WERI-Rb-1 (cell line): ENCODE measurements around the gene CSDE1.

Experiments used
- DNase-seq: peaks from one replicate; pipeline ENCODE4 v3.0.0-alpha.2; 2020
- H3K27ac ChIP-seq: fragments of 250-450 bp; sonication (Bioruptor Pico); 2 replicates; pipeline ENCODE4 v1.5.1; 2020; ENCODE audit warnings: mild to moderate bottlenecking, moderate library complexity
- H3K27me3 ChIP-seq: fragments of 250-450 bp; sonication (Bioruptor Pico); 2 replicates; pipeline ENCODE4 v1.5.1; 2021; ENCODE audit warnings: mild to moderate bottlenecking, low read depth, moderate library complexity; ENCODE audit not compliant: insufficient read depth, severe bottlenecking
- H3K36me3 ChIP-seq: fragments of 250-450 bp; sonication (Bioruptor Pico); 2 replicates; pipeline ENCODE4 v1.5.1; 2020; ENCODE audit warnings: mild to moderate bottlenecking, moderate library complexity
- H3K4me3 ChIP-seq: 2 replicates; pipeline ENCODE4 v1.5.1; 2011; ENCODE audit warnings: low read depth, mild to moderate bottlenecking, control low read depth, low read length
- H3K9me3 ChIP-seq: fragments of 250-450 bp; sonication (Bioruptor Pico); 2 replicates; pipeline ENCODE4 v1.5.1; 2021; ENCODE audit warnings: mild to moderate bottlenecking, moderate library complexity; ENCODE audit not compliant: severe bottlenecking
- CTCF ChIP-seq: IDR thresholded peaks from 2 replicates; pipeline ENCODE4 v1.5.1; 2011; ENCODE audit warnings: low read depth, mild to moderate bottlenecking, control low read depth, inconsistent platforms, low read length

Gene CSDE1

GRCh38 chr1:114703242-114703641, 54.5 kb downstream of the CSDE1 start:
- no peak for DNase-seq
- Histone ChIP-seq H3K27me3 (no peaks in the 10 kb centered on the region), H3K9me3 (no peaks in the 10 kb centered on the region), H3K36me3 (peaks cover 24% of the 10 kb centered on the region), H3K4me3 (no peak overlapping the region), H3K27ac (no peak overlapping the region)
- no peak for TF ChIP-seq CTCF

GRCh38 chr1:114702737-114703136, 55.0 kb downstream of the CSDE1 start:
- H3K4me3 ChIP-seq, result no peak overlapping the region
- TF ChIP-seq CTCF, result no peak
- no peak for DNase-seq
- peaks cover 19% of the 10 kb centered on the region for H3K36me3 ChIP-seq
- H3K27me3 ChIP-seq, result no peaks in the 10 kb centered on the region
- H3K27ac ChIP-seq, result no peak overlapping the region
- no peaks in the 10 kb centered on the region for H3K9me3 ChIP-seq

- H3K27ac ChIP-seq, result no peak overlapping the region
Observed at GRCh38 chr1:114701931-114702330, 55.9 kb downstream of the CSDE1 start.

GRCh38 chr1:114700036-114700600, 57.7 kb downstream of the CSDE1 start:
- DNase-seq, result no peak
- Histone ChIP-seq H3K27ac (no peak overlapping the region), H3K4me3 (no peak overlapping the region), H3K27me3 (no peaks in the 10 kb centered on the region), H3K9me3 (no peaks in the 10 kb centered on the region), H3K36me3 (no peaks in the 10 kb centered on the region)
- no peak for TF ChIP-seq CTCF

More at GRCh38 chr1:114701931-114702330, 55.9 kb downstream of the CSDE1 start:
- no peak for TF ChIP-seq CTCF
- Histone ChIP-seq H3K36me3 (peaks cover 11% of the 10 kb centered on the region), H3K27me3 (no peaks in the 10 kb centered on the region), H3K9me3 (no peaks in the 10 kb centered on the region), H3K4me3 (no peak overlapping the region)
- no peak for DNase-seq

GRCh38 chr1:114696810-114697209, 61.0 kb downstream of the CSDE1 start:
- Histone ChIP-seq H3K36me3 (no peaks in the 10 kb centered on the region), H3K9me3 (no peaks in the 10 kb centered on the region), H3K4me3 (no peak overlapping the region), H3K27me3 (no peaks in the 10 kb centered on the region), H3K27ac (no peak overlapping the region)
- TF ChIP-seq CTCF, result no peak
- DNase-seq, result no peak

- no peak within 1 kb of the TSS for H3K4me3 ChIP-seq
- no peaks in the 10 kb centered on the region for H3K27me3 ChIP-seq
- no peak within 1 kb of the TSS for H3K27ac ChIP-seq
- no peaks in the 10 kb centered on the region for H3K36me3 ChIP-seq
- no peak for TF ChIP-seq CTCF
- DNase-seq, result no peak
- no peaks in the 10 kb centered on the region for H3K9me3 ChIP-seq
Observed at GRCh38 chr1:114695430-114696058, 62.2 kb downstream of the CSDE1 start, which contains the start of gene AMPD1. TSS of gene AMPD1 (minus strand) at chr1:114695546. CDS start at chr1:114695471, 75 bp downstream.
